Smooth muscle cell (in vitro differentiated cells): ENCODE measurements around the gene CEBPB. TPM values are rescaled to one million over a fixed set of nuclear protein-coding genes. Genes with fewer than 3 reads are reported as not detected.

ENCODE experiments used
- DNase-seq: peaks from one replicate; lab custom pipeline; 2025; ENCODE audit not compliant: unreplicated experiment; lab: John Stamatoyannopoulos, UW
- H2AFZ ChIP-seq: fragments of 200-600 bp; sonication (generic); 2 replicates; pipeline ENCODE4 v1.6.0; 2016; ENCODE audit warnings: antibody characterized with exemption, low read depth, mild to moderate bottlenecking
- H3F3A ChIP-seq: fragments of 200-600 bp; sonication (generic); 2 replicates; pipeline ENCODE4 v1.6.0; 2017; ENCODE audit warnings: antibody characterized with exemption, low read depth
- H3K27ac ChIP-seq: fragments of 200-600 bp; sonication (generic); 2 replicates; pipeline ENCODE4 v1.5.1; 2016; ENCODE audit warnings: low read depth, mild to moderate bottlenecking
- H3K27me3 ChIP-seq: fragments of 200-600 bp; sonication (generic); 2 replicates; pipeline ENCODE4 v1.6.1; 2016; ENCODE audit warnings: low read depth, mild to moderate bottlenecking
- H3K36me3 ChIP-seq: fragments of 200-600 bp; sonication (generic); 2 replicates; pipeline ENCODE4 v1.5.1; 2016; ENCODE audit warnings: low read depth
- H3K4me1 ChIP-seq: fragments of 200-600 bp; sonication (generic); 2 replicates; pipeline ENCODE4 v1.5.1; 2016; ENCODE audit warnings: low read depth
- H3K4me2 ChIP-seq: fragments of 200-600 bp; sonication (generic); 2 replicates; pipeline ENCODE4 v1.6.0; 2016; ENCODE audit warnings: mild to moderate bottlenecking
- H3K4me3 ChIP-seq: fragments of 200-600 bp; sonication (generic); 2 replicates; pipeline ENCODE4 v1.5.1; 2016; ENCODE audit warnings: mild to moderate bottlenecking
- H3K79me2 ChIP-seq: fragments of 200-600 bp; sonication (generic); 2 replicates; pipeline ENCODE4 v1.6.0; 2016; ENCODE audit warnings: low read depth, mild to moderate bottlenecking
- H3K9ac ChIP-seq: fragments of 200-600 bp; sonication (generic); 2 replicates; pipeline ENCODE4 v1.6.0; 2016; ENCODE audit warnings: low read depth
- H3K9me3 ChIP-seq: fragments of 200-600 bp; sonication (generic); replicated peaks from 2 replicates; pipeline ENCODE4 v1.5.1; 2016; ENCODE audit warnings: low read depth
- H4K20me1 ChIP-seq: fragments of 200-600 bp; sonication (generic); 2 replicates; pipeline ENCODE4 v1.6.0; 2016; ENCODE audit warnings: low read depth
- CTCF ChIP-seq: fragments of 200-600 bp; sonication (generic); IDR thresholded peaks from 2 replicates; pipeline ENCODE4 v1.5.1; 2017; ENCODE audit warnings: borderline replicate concordance, mild to moderate bottlenecking, antibody characterized with exemption; ENCODE audit not compliant: insufficient read depth, poor library complexity, severe bottlenecking
- WGBS: methylation state at CpG from one replicate; pipeline ENCODE4 v1.1.7; 2016; ENCODE audit warnings: low lambda C conversion rate; 5-methylcytosine and 5-hydroxymethylcytosine counted together
- polyA plus RNA-seq: library from polyadenylated mRNA; unstranded; fragments of >200 nt; fragmentation: Nextera tagmentation; extraction: Ambion mirVana; gene quantifications from 2 replicates; pipeline ENCODE4 v1.2.1, GENCODE V29; 2016
- total RNA-seq: library from RNA; depleted of rRNA; stranded (reverse); fragments of >200 nt; gene quantifications from 2 replicates; pipeline ENCODE4 v1.2.3, GENCODE V29; 2014

The CEBPB gene
- total and polyA plus RNA-seq, 2 experiments from 2014 or later, result 38.0 to 117 TPM

- H3K36me3 ChIP-seq, result no peaks in the 10 kb centered on the region
- H3K27me3 ChIP-seq, result no peaks in the 10 kb centered on the region
- no peak overlapping the region for H3K27ac ChIP-seq
- no peak for TF ChIP-seq CTCF
- H2AFZ ChIP-seq, result no peak overlapping the region
- no peaks in the 10 kb centered on the region for H3K9me3 ChIP-seq
- H3K4me3 ChIP-seq, result no peak overlapping the region
- WGBS, result 87% methylated on average over 6 of the region's 6 CpGs
- peaks cover 11% of the 10 kb centered on the region for H3F3A ChIP-seq
- peaks cover 83% of the 10 kb centered on the region for H3K79me2 ChIP-seq
- DNase-seq, result no peak
- peaks cover 60% of the 10 kb centered on the region for H4K20me1 ChIP-seq
- H3K4me1 ChIP-seq, result peaks cover 9% of the 10 kb centered on the region
- no peak overlapping the region for H3K9ac ChIP-seq
- no peak overlapping the region for H3K4me2 ChIP-seq
These were observed 47.8 kb upstream of the CEBPB start for GRCh38 chr20:50142812-50143211.

GRCh38 chr20:50144362-50144761, 46.3 kb upstream of the CEBPB start:
- H3K4me2 ChIP-seq, result peak overlapping the region; percentile 39
- H3K9me3 ChIP-seq, result no peaks in the 10 kb centered on the region
- TF ChIP-seq CTCF, result no peak
- no peaks in the 10 kb centered on the region for H3K27me3 ChIP-seq
- peak; percentile 23 for DNase-seq
- peak overlapping the region; percentile 98 for H3K27ac ChIP-seq
- H3K36me3 ChIP-seq, result no peaks in the 10 kb centered on the region
- peaks cover 55% of the 10 kb centered on the region for H4K20me1 ChIP-seq
- H3K4me1 ChIP-seq, result peaks cover 9% of the 10 kb centered on the region
- peaks cover 88% of the 10 kb centered on the region for H3K79me2 ChIP-seq
- peaks cover 11% of the 10 kb centered on the region for H3F3A ChIP-seq
- H3K4me3 ChIP-seq, result no peak overlapping the region
- H2AFZ ChIP-seq, result no peak overlapping the region
- WGBS, result 13% methylated on average over 4 of the region's 4 CpGs
- peak overlapping the region; percentile 86 for H3K9ac ChIP-seq

GRCh38 chr20:50145566-50145965, 45.1 kb upstream of the CEBPB start:
- H3K9me3 ChIP-seq, result no peaks in the 10 kb centered on the region
- H3K79me2 ChIP-seq, result peaks cover 88% of the 10 kb centered on the region
- H3K36me3 ChIP-seq, result no peaks in the 10 kb centered on the region
- peak overlapping the region; percentile 73 for H3K9ac ChIP-seq
- no peak overlapping the region for H3K4me3 ChIP-seq
- peaks cover 57% of the 10 kb centered on the region for H4K20me1 ChIP-seq
- H3K4me1 ChIP-seq, result peaks cover 11% of the 10 kb centered on the region
- H3K27ac ChIP-seq, result peak overlapping the region; percentile 98
- H3K27me3 ChIP-seq, result no peaks in the 10 kb centered on the region
- no peak for TF ChIP-seq CTCF
- H3F3A ChIP-seq, result peaks cover 11% of the 10 kb centered on the region
- H2AFZ ChIP-seq, result no peak overlapping the region
- no peak for DNase-seq
- H3K4me2 ChIP-seq, result no peak overlapping the region
- 96% methylated on average over 6 of the region's 6 CpGs for WGBS

- H3K9ac ChIP-seq, result peak overlapping the region; percentile 73
These were observed 44.4 kb upstream of the CEBPB start for GRCh38 chr20:50146214-50146613.

More at GRCh38 chr20:50146214-50146613, 44.4 kb upstream of the CEBPB start:
- no peak overlapping the region for H2AFZ ChIP-seq
- H3K79me2 ChIP-seq, result peaks cover 89% of the 10 kb centered on the region
- no peak for TF ChIP-seq CTCF
- H3K4me3 ChIP-seq, result no peak overlapping the region
- no peaks in the 10 kb centered on the region for H3K9me3 ChIP-seq
- peaks cover 11% of the 10 kb centered on the region for H3F3A ChIP-seq
- H3K27ac ChIP-seq, result peak overlapping the region; percentile 98
- peak overlapping the region; percentile 51 for H3K4me2 ChIP-seq
- H4K20me1 ChIP-seq, result peaks cover 57% of the 10 kb centered on the region
- no peak for DNase-seq
- peaks cover 12% of the 10 kb centered on the region for H3K4me1 ChIP-seq
- H3K27me3 ChIP-seq, result no peaks in the 10 kb centered on the region
- H3K36me3 ChIP-seq, result no peaks in the 10 kb centered on the region
- 54% methylated on average over 6 of the region's 6 CpGs for WGBS
